IPS-NIHi7 (cell line): ENCODE results near the gene ELFN2.
"Not testable (repeated sequence)": the region's sequence is repeated elsewhere in the genome, so short reads cannot be mapped to it uniquely, and the experiment has no call there.

Source experiments
- DNase-seq: peaks from one replicate; pipeline ENCODE4 v3.0.0; 2012; ENCODE audit warnings: mixed read lengths; ENCODE audit errors: extremely low spot score

The ELFN2 gene

DNA sequence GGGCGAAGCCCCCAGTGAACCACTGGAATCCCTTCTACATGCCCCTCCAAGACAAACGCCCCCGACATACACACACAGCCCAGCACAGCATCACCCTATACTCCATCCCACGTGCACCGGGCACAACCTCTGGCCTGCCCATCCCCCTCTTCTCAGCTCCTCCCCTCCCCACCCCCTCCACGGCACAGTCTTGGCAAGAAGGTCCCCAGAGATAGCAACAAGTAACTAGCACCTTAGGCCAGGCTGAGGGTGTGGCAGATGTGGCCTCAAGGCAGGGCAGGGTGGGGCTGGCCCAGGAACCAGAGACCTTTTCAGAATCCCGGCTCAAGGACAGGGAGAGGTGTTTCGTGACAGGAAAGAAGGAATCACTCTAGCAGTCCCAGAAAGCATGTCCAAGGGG is 90.7 kb downstream of the ELFN2 start:
- DNase-seq: no peak

DNA sequence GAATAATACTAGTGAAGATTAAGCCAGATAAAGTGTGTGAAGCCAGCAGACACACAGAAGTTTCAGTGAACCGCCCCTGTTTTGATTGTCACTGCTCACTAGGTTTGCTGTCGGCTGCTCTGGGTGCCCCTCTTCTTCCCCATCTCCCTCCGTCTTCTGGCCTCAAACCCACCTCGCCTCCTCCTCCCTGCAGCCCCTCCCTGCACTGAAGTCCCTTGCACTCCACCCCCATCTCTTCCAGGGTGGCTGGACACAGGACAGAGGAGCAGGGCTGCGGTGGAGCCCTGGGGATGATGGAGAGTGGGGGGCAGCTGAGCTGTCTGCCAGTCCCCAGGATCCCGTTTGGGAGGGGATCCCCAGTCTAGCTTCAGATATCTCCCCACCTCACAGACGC is 91.5 kb downstream of the ELFN2 start:
- DNase-seq: no peak

DNA sequence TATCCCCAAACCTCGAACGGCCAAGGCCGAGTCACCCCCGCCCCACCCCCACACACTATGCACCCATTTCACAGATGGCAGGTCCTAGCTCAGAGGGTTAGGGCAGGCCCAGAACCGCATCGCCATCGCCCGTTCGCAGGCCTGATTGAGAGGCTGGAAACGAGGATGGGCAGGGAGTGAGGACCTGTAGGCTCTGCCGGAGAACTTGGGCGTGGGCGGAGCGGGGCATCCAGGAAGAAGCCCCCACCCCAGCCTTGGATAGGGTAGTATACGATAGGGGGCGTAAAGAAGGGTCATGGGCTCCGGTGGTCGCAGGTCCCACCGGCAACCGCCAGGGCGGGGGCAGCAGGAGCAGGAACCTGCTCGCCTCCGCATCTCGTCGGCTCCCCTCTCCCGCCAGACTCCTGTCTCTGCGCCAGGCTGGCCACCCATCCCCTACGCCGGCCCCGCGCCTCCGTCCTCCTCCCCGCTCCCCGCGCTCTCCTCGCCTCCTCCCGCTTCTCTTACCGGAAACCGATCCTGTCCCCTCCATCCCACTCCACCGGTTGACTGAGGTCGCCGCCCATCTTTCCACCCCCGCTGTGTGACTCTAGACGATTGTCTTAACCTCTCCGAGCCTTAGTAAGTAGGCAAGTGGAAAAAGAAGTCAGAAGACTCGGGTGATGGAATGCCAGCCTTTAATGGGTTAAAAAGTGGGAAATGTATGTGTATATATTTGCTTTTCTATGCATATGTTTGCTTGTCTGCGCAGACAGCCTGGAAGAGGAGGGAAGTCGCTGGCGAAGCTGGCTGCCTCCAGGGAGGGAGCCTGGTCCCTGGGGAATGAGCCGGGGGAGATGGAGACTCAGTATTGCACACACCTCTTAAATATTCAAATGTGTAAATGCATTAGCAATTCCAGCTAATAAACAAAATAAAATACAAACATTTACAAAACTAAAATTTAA is 92.1 kb downstream of the ELFN2 start:
- peak; percentile 76 for DNase-seq

DNA sequence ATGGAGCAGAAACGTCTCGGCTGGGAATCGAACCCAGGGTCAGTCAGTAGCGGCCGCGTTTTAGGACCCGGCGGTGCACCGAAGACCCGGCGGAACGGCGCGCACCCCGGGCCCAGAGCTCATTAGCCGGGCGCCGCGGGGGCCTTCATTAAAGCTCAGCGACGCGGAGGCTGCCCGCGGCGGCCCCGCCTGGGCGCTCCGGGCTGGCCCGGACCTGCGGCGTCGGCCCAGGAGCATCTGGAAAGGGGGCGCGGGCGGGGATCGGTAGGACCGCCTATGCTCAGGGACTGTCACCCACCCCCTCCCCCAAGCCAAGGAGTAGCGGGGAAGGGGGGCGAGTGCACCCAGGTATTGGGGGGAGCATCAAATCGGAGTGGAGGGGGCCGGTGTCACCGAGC is 92.8 kb downstream of the ELFN2 start:
- no peak for DNase-seq

- DNase-seq: no peak
Observed at GRCh38 chr22:37333724-37334460, 93.4 kb downstream of the ELFN2 start.

GRCh38 chr22:37331856-37332536 is 95.3 kb downstream of the ELFN2 start:
- DNase-seq: no peak

DNA sequence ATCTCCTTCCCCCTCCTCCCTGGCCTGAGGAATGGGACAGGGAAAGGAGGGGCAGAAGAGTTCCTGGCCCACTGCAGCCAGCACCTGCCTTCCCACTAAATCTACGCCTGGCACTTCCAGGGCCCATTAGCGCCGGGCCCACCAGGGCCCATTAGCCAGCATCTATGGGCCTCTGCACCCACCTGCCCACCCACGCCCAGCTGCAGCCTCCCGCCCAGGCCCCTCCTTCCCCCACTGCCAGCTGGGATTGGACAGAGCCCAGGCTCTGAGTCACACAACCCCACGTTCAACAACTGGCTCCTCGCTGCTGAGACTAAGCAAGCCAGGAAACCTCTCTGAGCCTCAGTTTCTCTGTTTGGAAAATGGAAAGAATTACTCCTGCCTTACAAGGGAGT is 96.2 kb downstream of the ELFN2 start:
- DNase-seq: no peak

GRCh38 chr22:37330200-37331033 is 96.9 kb downstream of the ELFN2 start:
- peak; percentile 97 for DNase-seq

GRCh38 chr22:37329238-37330140 is 97.8 kb downstream of the ELFN2 start:
- DNase-seq: no peak

GRCh38 chr22:37328538-37329237 is 98.6 kb downstream of the ELFN2 start:
- not testable (repeated sequence) for DNase-seq

DNA sequence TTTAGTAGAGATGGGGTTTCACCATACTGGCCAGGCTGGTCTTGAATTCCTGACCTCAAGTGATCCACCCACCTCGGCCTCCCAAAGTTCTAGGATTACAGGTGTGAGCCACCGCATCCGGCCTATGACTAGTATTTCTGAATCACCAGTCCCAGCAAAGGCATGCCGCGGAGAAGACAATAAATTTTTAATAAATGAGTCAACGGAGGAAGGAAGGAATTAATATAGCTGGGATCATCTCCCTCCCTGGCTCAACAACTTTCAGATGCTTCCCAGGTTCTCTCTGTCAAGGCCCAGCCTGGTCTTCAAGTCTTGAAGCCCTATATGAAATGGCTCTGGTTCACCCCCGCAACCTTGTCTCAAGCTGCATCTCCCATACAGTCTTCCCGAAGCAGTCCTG is 99.3 kb downstream of the ELFN2 start:
- DNase-seq: no peak

DNA sequence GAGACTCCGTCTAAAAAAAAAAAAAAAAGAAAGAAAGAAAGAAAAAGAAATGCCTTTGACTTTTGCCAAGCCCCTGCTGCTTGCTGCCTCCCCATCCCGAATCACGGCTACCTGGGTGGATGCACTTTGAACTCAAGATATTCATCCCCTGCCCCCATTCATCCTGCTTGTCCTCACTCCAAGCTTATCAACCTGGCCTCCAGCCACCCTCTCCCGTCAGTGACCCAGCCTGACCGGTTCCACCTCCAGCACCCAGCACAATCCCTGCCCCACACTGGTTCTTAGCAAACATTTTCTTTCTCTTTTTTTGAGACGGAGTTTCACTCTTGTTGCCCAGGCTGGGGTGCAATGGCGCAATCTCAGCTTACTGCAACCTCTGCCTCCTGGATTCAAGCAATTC is 100.6 kb downstream of the ELFN2 start:
- DNase-seq: no peak

DNA sequence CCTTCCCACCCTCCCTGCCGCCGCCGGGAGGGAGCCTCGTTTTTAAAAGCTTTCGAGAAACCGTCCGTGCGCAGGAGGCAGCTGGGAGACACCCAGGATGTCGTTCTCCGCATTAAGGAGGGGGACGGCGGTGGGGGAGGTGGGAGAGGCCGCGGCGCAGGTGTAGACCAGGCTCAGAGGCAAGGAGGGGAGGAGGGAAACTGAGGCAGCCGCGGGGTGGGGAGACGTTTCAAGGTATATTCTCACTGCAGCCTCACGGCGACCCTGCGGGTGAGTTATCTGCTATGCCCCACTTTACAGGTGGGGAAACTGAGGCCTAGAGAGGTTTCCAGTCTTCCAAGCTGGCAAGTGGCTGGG is 102.3 kb downstream of the ELFN2 start:
- no peak for DNase-seq

DNA sequence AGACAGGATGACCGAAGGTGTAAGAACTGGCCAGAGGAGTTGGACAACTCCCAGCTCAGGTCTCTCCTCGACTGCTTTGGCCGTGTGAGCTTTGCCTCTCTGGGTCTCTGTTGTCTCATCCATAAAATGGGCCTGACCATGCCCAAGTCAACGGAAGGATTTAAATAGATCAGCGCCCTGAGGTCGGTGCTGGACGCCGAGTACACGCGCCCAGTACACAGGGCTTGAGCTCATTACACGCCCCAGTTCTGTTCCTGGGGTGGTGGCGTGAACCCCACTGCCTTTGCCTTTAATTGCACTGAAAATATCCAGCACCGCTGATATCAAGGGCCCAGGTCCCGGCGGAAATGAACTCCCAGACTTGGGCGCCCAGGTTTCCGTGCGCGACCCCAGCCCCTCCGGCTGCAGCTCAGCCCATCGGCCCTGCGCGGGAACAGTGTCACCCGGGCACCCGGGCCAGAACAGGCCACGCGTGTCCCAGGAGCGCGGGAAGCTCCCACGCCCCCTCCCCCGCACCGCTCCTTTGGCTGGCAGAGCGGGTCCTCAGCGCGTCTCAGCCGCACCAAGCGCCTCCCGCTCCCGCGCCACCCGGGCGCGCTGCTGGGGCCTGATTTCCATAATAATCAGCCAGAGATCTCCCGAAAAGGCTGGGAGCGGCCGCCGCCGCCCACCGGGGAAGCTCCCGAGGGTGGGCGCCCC is 102.8 kb downstream of the ELFN2 start:
- DNase-seq: no peak

DNA sequence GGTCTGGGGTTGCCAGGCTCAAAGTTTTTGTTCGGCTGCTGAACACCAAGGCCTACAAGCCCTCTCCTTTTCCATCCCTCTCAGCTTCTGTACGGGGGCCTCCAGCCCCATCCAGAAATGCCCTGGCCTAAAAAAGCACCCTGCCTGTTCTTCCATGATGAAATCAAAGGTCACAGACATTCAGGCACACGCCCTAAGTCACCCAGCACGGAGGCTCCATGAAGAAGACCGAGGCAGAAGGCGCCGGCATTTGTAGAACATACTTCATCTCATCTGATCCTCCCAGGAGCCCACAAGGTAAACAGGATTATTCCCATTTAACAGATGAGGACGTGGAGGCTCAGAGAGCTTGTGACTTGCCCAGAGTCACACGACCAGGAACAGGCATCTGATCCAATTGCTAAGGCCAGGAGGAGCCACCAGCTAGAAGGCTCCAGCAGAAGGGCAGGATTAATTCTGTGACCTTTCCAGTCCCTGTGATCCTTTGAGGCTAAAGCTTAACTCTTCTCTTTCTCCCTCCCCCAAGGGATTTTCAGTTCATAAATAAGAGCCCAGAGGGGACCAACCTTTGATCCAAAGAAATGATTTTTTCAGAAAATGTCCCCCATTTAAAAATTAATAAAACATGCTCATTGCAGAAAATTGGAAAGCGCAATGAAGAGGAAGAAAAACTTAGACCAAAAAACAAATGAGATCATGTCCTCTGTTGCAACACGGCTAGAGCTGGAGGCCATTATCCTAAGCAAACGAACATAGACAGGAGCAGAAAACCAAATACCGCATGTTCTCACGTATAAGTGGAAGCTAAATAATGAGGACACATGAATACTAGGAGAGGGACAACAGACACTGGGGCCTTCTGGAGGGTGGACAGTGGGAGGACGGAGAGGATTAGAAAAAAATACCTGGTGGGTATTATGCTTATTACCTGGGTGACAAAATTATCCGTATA is 106.3 kb downstream of the ELFN2 start:
- DNase-seq: no peak

- DNase-seq: no peak
Observed at GRCh38 chr22:37319469-37319868, 107.8 kb downstream of the ELFN2 start.

DNA sequence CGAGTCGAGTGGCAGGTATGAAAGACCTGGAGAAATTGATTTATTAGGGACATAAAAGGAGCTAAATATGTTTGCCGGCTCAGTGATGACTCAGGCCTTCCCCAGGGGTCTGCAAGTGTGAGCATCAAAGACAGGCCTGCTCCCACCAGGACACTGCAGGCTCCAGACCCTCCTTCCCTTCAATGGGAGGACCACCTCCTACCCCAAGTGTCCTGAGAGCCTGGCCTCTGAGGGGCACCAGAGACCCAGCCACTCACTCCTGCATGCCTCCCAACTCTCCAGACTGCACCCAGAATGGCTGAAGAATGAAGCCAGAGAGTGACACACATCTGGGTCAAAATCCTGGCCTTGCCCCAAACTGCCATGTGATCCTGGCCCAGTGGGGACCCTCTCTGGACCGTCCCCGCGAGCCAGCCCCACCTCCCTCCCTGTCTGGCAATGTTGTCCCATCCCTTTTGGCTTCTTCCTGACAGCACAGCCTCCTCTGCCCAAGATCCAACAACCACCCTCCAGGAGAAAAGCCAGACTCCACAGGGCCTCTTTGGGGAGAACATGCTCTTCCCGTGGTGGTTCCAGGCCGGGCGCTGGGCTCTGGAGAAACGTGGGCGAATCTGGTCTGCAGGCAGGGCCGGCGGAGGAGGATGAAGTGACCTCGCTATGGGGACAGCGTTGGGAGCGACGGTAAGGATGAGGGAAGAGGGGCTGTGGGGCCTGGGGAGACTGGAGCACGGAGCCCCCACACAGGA is 108.7 kb downstream of the ELFN2 start:
- no peak for DNase-seq
